GM11168 (cell line): ENCODE data around the gene TLE6.
"Not testable (repeated sequence)": the region's sequence is repeated elsewhere in the genome, so short reads cannot be mapped to it uniquely, and the experiment has no call there.

ENCODE experiments used
- in situ Hi-C: fragments of 300-500 bp; cut with MboI; formaldehyde crosslinking; loops from one replicate; pipeline ENCODE4 v1.12.0; 2022; ENCODE audit warnings: low sequenced_read_pairs; ENCODE audit not compliant: unreplicated experiment

Gene TLE6

DNA sequence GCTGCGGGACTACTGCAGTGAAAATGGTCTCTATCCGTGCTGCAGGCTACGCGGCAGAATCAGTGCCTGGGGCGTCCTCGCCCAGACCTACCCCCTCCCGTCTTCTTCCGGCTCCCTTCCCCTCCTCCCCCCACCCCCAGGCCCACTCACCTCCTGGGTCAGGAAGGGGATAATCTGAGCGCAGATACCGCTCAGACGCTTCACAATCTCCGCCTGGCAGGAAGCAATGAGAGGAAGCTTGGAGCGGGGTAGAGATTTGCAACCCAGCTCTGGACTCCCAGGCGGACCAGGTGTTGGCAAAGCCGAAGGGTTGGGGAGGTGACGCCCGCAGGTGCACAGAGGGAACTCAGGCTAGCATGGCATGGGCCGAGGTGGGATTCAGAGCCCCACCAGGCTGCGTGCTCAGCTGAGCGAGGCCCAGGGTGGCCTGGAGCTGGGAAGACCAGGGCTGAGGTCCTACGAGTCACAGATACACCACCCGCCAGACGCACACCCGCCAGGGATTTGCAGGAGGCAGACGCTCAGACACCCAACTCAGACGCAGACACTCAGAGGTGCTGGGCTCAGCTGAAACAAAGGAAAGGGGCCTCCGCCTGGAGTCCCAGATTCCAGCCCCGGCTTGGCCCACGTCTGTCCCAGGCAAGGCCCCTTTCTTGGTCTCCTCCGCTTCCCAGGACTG is 47.6 kb downstream of the TLE6 start:
- in situ Hi-C loops = no loop called here

DNA sequence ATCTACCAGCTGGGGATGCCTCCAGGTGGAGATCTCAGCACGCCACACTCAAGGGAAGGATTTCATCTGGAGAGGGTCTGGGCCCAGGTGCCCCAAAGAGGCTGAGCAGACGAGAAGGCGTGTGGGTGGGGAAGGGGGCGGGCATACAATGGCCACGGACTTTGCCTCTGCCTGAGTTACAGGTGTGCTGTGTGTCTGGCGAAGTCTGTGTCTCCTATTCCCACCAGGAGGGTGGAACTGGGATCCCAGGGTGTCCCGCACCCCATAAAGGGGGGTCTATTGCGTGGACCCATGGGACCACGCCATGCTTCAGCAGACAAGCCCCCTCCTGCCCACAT is 48.2 kb downstream of the TLE6 start:
- in situ Hi-C loops = no loop called here

DNA sequence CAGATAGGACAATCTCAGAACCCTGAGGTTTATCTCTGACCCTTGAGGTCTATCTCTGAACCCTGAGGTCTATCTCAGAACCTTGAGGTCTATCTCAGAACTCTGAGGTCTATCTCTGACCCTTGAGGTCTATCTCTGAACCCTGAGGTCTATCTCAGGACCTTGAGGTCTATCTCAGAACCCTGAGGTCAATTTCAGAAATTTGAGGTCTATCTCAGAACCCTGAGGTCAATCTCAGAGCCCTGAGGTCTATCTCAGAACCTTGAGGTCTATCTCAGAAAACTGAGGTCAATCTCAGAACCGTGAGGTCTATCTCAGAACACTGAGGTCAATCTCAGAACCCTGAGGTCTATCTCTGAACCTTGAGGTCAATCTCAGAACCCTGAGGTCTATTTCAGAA is 49.4 kb downstream of the TLE6 start:
- in situ Hi-C loops = no loop called here

DNA sequence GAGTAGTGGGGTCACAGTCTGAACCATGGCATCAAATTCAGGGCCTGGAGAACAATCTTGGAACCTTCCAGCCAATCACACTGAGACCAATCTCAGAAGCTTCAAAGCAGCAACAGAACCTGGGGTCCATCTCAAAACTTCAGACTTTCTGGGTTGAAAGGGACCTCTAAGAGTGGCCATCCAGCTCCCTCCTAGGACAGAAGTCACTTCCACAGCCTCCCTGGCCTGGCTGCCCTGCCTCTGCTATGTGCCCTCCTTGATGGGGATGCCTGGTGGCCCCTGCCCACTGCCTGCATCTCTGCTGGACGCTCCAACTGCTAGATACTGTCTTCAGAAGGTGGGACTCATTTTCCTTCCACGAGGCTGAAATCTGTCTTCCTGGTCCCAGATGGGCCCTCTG is 49.9 kb downstream of the TLE6 start:
- in situ Hi-C loops = no loop called here

DNA sequence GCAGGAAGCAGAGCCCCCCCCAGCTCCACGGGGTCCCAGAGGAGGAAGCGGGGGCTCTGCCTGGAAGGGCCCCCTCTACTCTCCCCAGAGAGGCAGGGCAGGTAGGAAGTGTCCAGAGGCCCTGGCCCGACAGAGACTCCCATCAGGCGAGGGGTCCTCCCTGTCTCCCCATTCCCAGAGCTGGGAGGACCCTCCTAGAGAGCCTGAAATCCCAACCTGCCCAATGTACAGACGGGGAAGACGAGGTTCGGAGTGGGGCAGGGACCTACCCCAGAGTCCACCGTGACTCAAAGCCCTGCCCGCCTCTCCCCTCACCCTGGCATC is 50.6 kb downstream of the TLE6 start:
- in situ Hi-C loops = no loop called here

DNA sequence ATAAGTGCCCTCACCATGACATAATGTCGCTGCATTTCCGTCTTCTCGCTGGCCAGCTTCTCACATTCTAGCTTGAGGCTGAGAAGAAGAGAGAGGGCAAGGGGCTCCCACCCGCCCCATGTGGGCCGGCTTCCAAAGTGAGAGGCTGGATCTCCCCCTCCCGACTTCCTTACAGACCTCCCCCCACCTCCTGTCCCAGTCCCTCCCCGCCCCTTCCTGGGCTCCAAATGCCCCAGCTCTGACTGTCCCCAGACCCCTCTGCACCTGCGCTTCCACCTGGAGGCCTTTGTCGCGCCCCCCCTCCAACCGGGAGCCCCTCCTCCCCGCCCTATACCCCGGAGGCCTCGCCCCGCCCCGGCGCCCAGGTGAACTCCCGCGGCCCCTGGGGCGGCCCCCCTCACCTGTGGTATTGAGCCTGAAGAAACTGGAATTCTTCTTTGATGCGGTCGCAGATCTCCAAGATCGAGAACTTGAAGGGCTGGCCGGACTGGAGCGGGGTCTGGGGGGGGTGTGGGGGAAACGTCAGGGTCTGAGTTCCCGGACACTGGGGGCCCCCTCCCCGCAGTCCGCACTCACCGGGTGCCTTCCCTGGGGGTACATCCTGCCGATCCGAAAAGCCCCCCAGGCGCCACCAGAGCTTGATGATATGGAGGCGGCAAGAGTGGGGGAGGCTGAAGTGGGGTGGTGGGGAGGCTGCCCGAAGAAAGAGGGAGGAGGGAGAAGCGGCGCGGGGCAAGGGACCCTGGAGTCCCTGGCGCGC is 51.1 kb downstream of the TLE6 start:
- in situ Hi-C loops = no loop called here

DNA sequence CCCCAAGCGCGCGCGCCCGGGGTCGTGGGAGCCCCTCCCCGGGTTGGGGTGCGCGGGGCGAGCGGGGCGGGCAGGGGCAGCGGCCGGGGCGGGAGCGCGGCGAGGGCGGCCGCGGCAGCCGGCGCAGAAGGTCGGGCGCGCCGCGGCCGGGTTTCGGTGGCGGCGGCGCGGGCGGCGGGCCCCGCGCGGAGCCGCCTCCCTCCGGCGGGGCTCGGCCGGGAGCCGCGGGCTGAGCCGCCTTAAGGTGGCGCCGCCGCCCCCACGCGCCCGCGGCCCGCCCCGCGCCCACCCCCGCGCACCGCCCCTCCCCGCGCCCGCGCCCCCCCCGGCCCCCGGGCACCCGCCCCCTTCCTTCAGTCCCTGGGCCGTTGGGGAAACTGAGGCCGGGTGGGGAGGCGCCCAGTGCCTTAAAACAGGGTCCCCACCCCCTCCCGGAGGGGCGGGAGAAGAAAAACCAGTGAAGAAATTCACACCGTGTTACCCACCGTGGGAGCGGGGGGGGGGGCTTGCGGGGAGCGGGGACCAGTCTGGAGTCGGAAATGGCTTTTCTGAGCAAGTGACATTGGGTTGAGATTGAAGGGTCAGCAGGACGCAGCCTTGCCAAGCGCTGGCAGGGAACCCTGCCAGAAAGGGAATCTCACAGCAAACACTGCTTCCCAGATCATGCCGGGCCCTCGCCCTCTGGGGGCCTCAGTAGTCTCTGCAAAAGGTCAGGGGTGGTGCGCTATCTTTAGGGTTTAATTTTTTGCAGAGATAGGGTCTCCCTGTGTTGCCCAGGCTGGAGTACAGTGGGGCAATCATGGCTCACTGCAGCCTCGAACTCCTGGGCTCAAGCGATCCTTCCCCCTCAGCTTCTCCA is 51.9 kb downstream of the TLE6 start, which contains the start of gene TLE2:
TLE2 (minus strand) TSS at position 216 of the 859 bp plus-strand sequence. CDS start 376 bp downstream, outside the sequence.
- in situ Hi-C loops = no loop called here

DNA sequence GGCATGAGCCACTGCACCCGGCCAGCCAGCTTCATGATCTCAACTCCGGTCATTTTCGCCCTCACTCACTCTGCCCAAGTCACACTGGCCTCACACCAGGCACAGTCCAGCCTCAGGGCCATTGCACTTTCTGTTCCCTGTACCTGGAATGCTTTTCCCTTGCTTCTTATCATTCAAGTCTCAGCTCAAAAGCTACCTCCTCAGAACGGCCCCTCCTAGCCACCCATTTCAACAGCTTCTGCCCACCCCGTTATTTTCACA is 54.2 kb downstream of the TLE6 start:
- in situ Hi-C loops = no loop called here

DNA sequence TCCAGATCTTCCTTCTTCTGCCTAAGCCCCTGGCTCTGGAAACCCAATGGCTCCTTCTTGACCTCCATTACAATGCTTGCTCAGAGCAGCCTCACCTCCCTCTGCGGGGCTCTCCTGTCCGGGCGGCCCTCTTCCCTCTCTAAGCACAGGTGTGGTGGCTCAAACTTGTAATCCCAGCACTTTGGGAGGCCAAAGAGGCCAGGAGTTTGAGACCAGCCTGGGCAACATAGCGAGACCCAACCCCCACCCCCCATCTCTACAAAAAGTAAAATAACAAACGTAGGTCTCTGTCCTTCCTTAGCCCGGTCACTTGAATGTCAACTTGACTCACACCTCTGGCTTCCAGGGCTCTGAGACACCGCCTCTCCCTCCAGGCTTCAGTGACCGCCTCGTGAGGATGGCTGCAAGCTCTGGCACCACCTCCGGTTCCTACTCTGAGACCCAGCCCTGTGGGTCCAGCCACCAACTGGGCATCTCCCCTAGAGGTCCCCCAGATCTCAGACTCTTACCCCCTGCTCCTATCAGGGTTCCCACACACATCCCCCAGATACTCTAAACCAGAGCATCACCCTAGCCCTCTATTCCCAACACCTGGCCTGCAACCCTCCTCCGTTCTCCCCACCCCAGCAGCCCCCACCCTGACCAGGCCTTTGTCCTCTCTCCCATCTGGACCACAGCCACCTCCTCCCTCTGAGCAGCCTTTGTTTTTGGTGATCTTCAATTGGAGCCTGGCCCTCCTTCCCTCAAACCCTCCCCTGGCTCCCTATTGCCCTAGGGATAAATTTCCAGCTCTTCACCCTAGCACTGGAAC is 56.4 kb downstream of the TLE6 start:
- in situ Hi-C loops = no loop called here

DNA sequence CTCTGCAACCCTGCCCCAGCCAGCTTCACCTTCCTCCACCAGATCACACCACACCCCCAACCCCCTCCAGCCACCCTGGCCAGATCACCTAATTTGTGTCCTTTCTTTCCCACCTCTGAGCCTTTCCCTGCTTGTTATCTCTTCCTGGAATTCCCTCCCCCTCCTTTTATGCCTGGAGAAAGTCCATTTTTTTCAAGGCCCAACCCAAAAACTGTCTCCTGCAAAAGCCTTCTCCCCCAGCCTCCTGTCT is 57.0 kb downstream of the TLE6 start:
- in situ Hi-C loops = no loop called here

DNA sequence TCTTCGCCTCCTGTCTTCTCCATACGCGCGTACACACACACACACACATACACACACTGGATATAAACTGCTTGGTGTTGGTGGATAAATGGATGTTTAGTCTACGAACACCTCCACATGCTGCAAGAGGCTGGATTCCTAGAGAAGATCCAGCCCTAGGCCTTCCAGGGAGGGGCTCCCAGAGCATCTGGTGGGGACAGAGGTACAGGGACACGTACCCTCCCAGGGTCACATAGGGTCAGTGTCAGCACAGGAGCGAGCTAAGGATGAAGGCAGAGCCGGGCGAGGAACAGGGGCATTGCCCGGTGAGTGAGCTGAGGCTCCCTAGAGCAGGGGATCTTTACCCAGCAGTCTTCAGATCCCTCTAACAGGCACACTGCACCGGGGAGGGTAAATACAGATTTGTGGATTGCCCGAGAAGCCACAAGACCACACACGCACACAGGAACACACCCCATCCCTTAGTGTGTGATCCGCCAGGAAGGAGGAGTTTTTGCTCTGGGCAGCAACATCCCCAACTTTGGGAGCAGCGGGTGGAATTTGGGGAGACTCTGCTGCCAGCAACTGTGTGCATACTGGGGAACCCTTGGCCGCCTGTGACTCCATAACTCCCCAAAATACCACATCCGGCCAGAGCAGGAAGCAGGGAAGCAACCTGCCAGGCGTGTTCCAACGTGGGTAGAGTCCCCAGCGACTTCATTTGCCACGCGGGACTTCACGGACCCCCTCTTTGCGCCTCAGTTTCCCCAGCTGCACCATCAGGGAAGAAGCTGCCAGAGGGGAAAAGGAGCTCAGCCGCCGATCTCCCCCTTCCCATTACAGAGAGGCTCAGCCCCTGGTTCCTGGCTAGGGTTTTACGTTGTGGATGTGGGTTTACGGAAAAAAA is 57.5 kb downstream of the TLE6 start:
- in situ Hi-C loops = no loop called here

DNA sequence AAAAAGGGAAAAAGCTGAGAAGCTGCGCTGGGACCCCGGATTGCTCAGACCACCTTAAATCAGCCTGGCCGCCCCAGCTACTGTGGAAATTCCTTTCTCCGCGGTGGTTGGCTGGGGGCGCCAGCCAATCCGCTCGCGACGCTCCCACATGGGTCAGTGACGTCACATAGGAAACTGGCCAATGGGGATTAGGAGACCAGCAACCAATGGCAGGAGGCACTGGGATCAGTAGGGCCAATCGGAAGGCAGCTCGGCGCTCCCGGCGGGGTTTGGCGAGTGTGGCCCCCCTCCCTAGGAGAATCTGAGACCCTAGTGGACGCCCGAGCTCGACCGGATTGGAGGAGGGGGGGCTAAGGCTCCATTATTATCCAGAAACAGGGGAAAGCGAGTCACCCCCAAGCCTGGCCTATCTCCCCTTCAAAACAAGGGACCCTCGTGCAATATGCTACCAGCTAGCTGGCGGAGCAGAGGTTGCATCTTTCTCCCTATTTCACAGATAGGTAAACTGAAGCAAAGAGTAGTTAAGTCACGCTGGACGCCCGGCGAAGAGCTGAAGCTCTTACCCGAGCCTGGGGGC is 58.3 kb downstream of the TLE6 start:
- in situ Hi-C loops = no loop called here

DNA sequence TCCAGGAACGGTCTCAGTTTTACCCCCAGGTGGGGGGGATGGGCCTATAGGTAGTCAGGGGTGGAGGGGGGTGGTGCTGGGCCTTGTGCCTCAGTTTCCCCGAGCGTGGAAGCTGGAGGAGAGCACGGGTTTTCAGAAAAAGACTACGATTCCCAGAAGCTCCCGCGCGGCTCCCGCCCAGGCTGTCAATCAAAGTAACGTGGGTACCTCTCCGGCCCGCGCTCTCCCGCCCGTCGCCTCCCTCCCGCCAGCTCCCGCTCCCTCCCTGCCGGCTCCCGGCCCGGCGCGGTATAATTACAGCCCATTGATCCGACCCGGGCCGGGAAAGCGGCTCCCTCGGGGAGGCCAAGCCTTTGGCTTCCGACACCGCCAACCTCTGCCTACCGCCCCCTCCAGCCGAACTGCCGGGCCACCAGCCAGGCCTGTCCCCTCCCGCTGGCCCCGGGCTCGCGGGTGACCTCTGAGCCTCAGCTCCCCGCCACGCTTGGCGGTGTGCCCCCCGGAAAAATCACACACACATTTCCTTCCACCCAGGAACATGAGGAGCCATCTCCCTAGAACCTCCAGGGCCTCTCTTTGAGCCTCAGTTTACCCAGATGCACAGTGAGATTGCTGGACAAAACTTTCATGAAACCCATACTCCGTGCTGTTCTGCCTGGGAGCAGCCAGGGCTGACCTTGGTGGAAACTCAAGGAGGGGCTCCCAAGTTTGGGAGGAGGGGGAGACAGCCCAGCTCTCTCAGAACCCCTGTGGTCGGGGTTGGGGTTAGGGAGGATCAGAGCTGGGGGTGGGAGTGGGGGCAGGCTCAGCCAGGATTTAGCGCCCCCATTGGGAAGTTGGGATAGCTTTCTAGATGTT is 59.0 kb downstream of the TLE6 start:
- in situ Hi-C loops = no loop called here

DNA sequence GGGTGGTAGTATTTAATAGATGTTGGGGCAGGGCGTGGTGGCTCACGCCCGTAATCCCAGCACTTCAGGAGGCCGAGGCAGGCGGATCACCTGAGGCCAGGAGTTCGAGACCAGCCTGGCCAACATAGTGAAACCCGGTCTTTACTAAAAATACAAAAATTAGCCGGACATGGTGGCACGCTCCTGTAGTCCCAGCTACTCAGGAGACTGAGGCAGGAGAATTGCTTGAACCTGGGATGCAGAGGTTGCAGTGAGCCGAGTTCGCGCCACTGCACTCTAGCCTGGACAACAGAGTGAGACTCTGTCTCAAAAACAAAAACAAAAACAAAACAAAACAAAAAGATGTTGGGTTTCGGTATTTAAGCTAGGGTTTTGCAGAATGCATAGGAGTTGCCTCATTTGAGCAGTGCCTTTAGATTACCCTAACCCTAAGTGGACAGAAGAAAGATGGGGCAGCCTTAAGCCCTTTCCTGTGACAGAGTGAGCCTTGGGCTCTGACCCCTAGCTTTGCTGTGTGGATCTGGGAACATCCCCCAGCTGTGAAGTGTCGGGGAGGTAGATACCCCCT is 59.7 kb downstream of the TLE6 start:
- in situ Hi-C loops = not testable (repeated sequence)

DNA sequence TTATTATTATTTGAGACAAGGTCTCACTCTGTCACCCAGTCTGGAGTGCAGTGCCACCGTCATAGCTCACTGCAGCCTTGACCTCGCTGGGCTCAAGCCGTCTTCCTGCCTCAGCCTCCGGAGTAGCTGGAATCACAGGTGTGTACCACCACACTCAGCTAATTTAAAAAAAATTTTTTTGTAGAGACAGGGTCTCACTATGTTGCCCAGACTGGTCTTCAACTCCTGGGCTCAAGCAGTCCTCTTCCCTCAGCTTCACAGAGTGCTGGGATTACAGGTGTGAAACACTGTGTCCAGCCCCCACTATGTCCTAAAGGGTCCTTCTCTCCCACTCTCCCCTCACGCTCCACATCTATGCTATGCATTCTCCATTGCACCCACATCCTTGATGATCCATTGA is 60.9 kb downstream of the TLE6 start:
- in situ Hi-C loops = no loop called here

DNA sequence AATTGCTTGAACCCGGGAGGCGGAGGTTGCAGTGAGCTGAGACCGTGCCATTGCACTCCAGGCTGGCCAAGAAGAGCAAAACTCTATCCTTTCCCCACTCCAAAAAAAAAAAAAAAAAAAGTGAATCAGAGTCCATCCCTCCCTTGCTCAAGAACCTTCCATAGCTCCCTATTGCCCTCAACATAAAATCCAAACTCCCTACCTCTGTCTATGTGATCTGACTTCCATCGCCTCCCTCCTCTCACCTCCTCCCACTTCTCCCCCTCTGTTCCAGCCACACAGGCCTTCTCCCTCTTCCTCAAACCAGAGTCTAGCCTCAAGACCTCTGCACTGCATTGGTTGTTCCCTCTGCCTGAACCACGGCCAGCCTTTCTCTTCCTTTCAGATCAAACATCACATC is 61.8 kb downstream of the TLE6 start:
- in situ Hi-C loops = no loop called here

DNA sequence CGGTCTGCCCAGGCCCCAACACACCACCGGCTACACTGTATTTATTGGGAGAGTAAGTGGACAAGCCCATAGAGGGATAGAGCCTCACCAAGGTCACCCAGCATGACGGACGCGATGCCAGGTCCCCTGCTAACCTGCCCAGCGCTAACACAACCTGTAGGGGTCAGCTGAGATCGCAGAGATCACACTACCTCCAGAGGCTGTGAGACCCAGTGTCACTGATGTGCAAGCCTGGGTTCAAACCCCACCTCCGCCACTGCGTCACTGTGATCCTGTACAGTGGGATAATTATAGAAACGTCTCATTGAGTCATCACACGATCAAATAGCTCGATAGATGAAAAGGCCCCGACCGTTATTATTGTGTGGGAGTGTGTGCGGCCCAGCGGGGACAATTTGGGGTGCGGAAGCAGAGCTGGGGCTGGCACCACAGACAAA is 62.3 kb downstream of the TLE6 start:
- in situ Hi-C loops = no loop called here

DNA sequence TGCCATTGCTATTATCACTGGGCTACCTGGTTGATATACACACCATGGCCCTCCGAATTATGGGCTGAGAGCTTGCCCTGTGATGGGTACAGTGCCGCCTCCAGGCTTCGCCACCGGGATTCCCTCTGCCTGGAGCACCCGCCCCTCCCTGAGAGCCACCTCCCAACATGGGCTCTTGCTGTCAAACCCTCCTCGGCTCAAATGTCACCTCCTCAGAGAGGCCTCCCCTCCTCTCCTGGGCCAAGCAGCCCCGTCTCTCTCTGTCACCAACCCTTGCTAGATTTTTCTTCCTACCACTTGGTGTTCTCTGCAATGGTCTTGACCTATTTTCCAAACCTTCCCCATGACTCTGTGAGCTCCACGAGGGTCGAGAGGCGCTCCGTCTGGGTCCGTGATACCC is 64.0 kb downstream of the TLE6 start:
- in situ Hi-C loops = no loop called here
